Activated CD4-positive, alpha-beta T cell treated with anti-CD3 and anti-CD28 coated beads, Interleukin-2, amount 50 U/mL, for 48 hours (primary cell): ENCODE measurements around the gene PRR23B.
"Not testable (repeated sequence)": the region's sequence is repeated elsewhere in the genome, so short reads cannot be mapped to it uniquely, and the experiment has no call there.

Source experiments
- DNase-seq, 2 experiments: peaks; one replicate each; pipeline ENCODE4 v3.0.0-alpha.2; 2020

Gene PRR23B

GRCh38 chr3:139020868-139021234, at the start of gene PRR23B:
TSS of gene PRR23B (minus strand) at chr3:139020926. CDS start at chr3:139020661, 265 bp downstream.
- no peak for DNase-seq

GRCh38 chr3:139062918-139063317, 42.2 kb upstream of the PRR23B start:
- DNase-seq = no peak

- no peak for DNase-seq
Observed at GRCh38 chr3:139052802-139053600, 32.3 kb upstream of the PRR23B start.

DNA sequence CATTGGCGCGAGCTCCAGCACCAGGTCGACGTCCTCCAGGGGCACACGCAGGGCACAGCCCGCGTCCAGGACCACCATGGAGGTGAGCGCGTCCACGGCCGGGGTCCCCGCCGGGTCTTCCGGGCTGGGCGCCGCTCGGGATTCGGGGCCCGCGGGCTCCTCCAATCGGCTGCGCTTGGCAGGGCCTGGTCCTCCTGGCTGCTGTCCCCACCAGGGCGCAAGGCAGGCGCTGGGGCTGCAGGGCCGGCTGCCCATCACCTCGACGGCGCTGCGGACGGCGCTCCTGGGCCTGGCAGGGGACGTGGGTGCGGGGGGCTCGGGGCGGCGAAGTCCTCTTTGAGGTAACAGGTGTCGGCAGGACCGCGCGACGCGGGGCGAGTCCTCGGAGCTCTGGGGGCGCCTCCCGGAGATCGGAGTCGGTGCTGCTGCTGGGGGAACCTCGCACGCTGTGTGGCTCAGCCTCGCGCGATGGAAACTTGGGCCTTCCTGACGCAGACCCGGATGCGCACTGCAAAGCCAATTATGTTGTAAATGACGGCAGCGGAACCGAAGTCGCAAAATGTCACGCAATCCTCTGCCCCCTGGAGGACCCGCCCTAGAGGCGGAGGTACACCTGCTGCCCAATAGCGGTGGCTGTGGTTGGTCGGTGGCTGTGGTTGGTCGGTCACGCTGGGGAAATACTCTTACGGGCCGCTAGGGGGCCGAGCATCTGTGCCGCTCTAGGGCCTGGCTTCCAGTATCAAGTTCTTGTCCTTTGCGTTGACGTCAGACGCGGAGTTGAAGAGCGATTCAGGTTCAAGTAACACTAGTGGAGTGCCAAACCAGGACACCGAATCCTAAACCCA, 23.9 kb upstream of the PRR23B start, which contains the start of gene PRR23C:
Gene PRR23C, minus strand, starts transcription at position 527 of the 845 bp plus-strand sequence. Its CDS starts 272 bp downstream, at position 255.
- no peak for DNase-seq

DNA sequence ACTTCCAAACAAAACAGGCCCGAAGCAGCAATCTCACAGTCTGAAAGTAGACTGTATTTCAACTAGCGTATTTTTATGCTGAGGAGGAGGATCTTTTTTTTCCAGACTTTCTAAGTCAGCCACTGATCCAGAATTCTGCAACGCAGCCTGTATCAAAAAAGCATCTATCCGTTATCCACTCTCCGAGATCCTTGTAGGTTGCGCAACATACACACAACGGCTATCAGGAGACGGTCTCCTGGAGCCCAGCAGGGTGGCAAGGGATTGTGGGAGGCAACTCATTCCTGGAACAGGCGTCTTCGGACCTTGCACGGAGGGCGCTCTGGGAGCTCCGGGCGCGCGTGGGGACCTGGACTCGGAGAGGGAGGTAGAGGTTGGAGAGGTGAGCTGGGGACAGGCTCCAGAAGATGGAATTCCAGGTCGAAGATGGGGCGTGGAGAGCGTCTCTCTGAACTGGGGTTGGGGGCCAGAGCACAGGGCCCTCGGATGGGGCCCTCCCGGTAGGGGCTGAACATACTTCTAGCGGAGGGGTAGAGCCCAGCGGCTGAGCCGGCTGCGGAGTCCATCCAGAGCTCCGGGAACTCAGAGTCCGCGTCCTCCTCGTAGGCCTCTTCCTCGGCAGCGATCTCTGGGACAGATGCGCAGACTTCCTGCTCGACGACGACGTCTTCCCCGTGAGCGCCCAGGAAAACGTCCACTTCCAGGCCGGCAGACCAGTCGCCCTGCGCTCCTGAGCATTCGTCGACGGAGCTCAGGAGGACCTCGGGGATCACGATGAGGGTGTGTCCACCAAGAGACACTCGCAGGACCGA, 23.0 kb upstream of the PRR23B start:
- DNase-seq = no peak

DNA sequence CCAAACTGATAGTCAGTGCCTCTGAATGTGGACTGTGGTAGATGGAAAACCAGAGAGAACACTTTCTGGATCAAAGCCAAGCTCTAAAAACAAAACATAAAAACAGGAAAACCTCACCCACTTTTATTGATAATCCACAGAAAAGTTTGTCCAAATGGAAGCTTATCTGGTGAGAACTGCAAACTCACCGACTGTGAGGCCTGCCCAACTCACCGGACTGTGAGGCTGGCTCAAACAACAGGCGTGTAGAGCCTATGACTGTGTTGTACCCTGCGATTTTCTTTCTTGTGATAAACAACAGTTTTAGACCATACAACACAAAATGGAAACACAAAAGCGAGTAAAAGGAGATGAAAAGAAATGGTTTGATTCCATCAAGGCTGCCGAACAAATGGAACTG, 16.8 kb upstream of the PRR23B start:
- DNase-seq = no peak

- no peak for DNase-seq
Observed at GRCh38 chr3:139032326-139033002, 11.7 kb upstream of the PRR23B start.

- not testable (repeated sequence) for DNase-seq
Observed at GRCh38 chr3:139030576-139030975, 9.8 kb upstream of the PRR23B start.

- no peak for DNase-seq
Observed at GRCh38 chr3:139024968-139025367, 4.2 kb upstream of the PRR23B start.

DNA sequence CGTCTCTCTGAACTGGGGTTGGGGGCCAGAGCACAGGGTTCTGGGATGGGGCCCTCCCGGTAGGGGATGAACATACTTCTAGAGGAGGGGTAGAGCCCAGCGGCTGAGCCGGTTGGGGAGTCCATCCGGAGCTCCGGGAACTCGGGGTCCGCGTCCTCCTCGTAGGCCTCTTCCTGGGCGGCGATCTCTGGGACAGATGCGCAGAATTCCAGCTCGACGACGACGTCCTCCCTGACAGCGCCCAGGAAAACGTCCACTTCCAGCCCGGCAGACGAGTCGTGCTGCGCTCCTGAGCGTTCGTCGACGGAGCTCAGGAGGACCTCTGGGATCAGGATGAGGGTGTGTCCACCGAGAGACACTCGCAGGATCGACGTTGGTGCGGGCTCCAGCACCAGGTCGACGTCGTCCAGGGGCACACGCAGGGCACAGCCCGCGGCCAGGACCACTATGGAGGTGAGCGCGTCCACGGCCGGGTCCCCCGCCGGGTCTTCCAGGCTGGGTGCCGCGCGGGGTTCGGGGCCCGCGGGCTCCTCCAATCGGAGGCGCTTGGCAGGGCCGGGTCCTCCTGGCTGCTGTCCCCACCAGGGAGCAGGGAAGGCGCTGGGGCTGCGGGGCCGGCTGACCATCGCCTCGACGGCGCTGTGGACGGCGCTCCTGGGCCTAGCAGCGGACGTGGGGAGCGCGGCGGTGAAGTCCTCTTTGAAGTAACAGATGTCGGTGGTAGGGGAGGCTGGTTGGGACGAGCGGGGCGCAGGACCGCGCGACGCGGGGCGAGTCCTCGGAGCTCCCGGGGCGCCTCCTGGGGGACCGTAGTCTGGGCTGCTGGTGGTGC, 474 bp downstream of the PRR23B start:
- DNase-seq = no peak

DNA sequence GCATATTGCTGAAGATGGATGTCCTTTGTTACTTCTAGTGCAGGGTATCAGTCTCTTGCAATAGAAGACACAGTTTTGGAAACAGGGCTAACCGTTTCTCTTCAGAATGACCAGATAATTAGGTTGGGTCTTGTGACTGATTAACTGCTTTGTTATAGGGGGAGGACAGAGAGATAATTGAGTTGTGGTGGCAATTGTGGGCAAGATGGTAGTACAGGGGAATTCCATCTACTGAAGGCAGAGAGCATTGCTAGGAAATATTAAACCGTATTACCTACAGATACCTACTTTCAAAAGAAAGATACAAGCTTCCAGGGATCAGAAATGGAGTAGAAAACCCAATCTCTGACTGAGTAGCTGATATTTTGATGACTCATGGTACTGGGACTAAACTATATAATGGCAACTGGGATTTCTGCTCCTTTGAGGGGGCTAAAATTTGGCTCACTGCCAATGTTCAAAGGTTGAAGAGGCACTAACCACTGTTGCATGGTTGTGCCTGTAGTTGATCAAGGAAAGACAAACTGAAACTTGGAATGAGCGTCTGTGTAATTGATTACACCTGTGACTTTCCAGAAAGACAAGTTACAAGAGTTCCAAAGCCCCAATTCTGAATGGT, 4.2 kb downstream of the PRR23B start:
- no peak for DNase-seq

GRCh38 chr3:139006051-139006716, 14.5 kb downstream of the PRR23B start, which contains the start of gene PRR23A:
TSS of gene PRR23A (minus strand) at chr3:139006268. CDS start at chr3:139006268, 0 bp downstream.
- no peak for DNase-seq

DNA sequence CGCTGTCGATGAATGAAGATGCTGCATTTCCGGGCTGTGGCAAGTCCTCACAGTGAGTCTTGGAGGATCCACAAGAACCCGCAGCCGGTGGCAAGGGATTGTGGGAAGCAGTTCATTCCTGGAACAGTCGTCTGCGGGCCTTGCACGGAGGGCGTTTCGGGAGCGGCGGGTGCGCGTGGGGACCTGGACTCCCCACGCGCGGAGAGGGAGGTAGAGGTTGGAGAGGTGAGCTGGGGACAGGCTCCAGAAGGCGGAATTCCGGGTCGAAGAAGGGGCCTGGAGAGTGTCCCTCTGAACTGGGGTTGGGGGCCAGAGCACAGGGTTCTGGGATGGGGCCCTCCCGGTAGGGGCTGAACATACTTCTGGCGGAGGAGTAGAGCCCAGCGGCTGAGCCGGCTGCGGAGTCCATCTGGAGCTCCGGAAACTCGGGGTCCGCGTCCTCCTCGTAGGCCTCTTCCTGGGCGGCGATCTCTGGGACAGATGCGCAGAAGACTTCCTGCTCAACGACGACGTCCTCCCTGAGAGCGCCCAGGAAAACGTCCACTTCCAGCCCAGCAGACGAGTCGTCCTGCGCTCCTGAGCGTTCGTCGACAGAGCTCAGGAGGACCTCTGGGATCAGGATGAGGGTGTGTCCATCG, 15.3 kb downstream of the PRR23B start:
- no peak for DNase-seq

- DNase-seq = no peak
Observed at GRCh38 chr3:138995706-138996105, 25.0 kb downstream of the PRR23B start.

GRCh38 chr3:138987181-138987580, 33.5 kb downstream of the PRR23B start:
- no peak for DNase-seq

DNA sequence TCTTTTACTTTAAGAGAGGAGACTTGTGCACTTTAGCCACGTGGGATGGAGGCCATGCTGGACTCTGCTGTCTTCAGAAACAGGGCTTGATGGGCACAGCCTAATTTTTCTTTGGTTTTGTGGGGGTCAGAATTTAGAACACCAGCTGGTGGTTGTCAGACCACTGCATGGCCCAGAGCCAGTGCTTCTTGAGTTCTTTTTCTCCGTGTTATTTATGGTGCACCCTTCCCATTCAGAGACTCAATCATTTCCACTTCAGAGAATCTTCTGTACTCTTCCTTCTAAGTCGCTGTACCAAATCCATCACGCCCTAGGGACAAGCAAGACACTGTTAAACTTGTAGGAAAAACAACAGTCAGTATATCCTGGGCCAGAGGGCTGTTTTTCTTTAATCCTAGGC, 34.8 kb downstream of the PRR23B start:
- no peak for DNase-seq

DNA sequence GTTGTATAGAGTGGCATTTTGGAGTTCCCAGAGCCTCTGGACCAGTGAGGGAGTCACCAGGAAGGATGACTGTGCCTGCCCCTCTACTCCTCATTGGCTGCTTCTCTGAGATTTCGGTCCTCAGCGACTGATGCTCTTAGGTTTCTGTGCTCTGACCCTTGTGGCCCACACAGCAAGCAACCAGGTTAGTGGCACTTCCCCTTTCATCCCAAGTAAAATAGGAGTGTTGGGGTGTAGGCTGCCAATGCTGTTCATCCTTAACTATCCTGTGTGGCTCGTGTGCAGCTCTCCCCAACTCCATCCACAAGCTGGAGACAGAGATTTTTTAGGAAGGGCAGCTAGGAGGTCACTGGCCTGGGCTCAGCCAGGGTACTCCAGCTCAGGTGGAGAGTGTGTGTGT, 35.9 kb downstream of the PRR23B start:
- no peak for DNase-seq

DNA sequence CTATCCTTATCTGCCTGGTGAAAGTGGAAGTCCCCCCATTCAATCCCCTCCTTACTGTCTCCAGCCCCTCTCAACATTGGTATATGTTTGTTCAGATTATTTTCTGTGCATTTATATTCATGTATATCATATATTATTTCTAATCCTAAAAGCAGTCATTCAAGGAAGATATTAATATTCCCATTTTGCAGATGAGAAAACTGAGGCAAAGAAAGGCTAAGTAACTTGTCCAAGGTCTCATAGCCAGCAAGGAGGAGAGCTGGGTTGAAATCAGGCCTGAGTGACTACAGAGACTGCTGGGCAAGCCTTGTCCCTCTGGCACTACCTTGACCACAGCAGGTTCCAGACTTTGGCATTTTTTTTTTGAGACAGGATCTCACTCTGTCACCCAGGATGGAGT, 44.7 kb downstream of the PRR23B start:
- no peak for DNase-seq

GRCh38 chr3:138975351-138975750, 45.4 kb downstream of the PRR23B start:
- no peak for DNase-seq

GRCh38 chr3:138974462-138974861, 46.3 kb downstream of the PRR23B start:
- no peak for DNase-seq
